ENCODE measurements around the gene PDP2. TPM values are rescaled to one million over a fixed set of nuclear protein-coding genes. Genes with fewer than 3 reads are reported as not detected.

The PDP2 gene
- total and polyA plus RNA-seq, 9 donors: 1.9 to 2.7 (median 2.3) TPM

DNA sequence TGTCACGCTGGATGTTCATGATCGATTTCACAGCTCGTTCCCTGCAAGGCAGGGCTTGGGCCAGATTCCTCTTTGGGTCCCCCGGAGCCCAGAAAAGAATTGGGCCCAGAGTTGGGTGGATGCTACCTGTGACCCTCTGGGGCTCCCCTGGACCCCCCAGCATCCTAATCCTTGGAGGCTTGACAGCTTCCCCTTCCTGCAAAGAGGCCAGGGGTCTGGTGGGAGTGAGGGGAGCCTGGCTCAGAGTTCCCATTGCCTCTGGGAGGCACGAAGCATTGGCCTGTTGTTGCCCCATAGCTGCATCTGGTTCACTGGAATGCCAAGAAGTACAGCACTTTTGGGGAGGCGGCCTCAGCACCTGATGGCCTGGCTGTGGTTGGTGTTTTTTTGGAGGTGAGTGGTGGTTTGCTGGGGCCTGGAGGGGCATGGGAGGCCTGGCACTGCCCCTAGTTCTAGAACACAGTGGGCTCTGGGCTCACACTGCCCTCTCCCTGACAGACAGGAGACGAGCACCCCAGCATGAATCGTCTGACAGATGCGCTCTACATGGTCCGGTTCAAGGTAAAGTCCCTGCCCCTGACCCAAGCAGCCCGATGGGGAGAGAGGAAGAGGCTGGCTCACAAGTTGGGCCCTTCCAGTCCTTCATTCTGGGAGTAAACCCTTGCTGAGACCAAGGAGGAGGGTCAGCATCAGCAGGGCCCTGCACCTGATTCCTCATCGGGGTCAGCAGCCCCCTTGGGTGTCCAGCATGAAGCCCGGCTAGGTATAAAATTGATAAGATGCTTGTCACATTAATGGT, 28.9 kb upstream of the PDP2 start:
- 62% methylated on average over 8 of the region's 13 CpGs for WGBS (ENCODE audit: insufficient coverage)
- Histone ChIP-seq H3K36me3 (ENCODE audit: control insufficient read depth, insufficient read depth, low read length) (no peaks in the 10 kb centered on the region), H3K27me3 (ENCODE audit: control insufficient read depth, insufficient read depth, low read length) (peaks cover 22% of the 10 kb centered on the region), H3K9me3 (replicated peaks; ENCODE audit: control insufficient read depth, low read depth, low read length) (no peaks in the 10 kb centered on the region), H3K27ac (ENCODE audit: low read length) (no peak overlapping the region), H3K4me3 (ENCODE audit: low read length) (no peak overlapping the region), H3K4me1 (ENCODE audit: control insufficient read depth, insufficient read depth, low read length) (no peaks in the 10 kb centered on the region)
- no peak for DNase-seq

DNA sequence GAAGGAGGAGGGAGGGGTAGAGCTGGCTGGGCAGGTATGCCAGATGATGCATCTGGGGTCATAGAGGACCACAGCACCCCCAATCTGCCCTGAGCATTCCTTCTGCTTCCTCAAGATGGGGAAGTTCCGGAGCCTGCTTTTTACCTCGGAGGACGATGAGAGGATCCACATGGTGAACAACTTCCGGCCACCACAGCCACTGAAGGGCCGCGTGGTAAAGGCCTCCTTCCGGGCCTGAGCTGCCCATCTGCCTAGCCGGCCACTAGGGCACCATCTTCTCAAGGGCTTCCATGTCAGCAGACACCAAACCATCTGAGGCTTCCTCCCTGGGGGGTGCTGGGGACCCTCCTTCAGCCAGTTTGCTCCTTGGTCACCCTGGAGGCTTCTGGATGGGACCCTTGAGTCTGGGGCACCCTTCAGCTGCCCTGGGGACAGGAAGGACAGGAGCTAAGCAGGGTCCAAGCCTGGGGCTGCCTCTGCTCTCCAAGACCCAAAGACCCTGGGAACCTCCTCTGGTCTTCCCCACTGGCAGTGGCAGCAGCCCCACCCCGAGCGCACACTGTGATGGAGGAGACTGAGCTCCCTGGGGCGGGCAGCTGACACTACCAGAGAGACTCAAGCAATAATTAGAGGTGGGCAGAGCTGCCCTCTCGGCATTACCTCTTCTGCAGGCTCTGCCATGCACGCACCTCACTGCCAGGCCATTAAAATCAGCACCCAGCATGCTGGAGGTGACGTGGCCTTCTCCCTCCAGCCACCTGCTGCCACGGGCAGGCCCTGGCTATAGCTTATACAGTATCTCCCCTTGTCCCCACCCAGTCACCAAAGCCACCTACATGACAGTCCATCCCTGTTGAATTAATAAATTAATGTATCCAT, 26.8 kb upstream of the PDP2 start:
- WGBS (ENCODE audit: insufficient coverage): 85% methylated on average over 13 of the region's 15 CpGs
- no peaks in the 10 kb centered on the region for H3K36me3 ChIP-seq (ENCODE audit: control insufficient read depth, insufficient read depth, low read length)
- H3K27me3 ChIP-seq (ENCODE audit: control insufficient read depth, insufficient read depth, low read length): peaks cover 6% of the 10 kb centered on the region
- H3K27ac ChIP-seq (ENCODE audit: low read length): no peak overlapping the region
- H3K4me3 ChIP-seq (ENCODE audit: low read length): no peak overlapping the region
- no peaks in the 10 kb centered on the region for H3K9me3 ChIP-seq (replicated peaks; ENCODE audit: control insufficient read depth, low read depth, low read length)
- no peak for DNase-seq
- H3K4me1 ChIP-seq (ENCODE audit: control insufficient read depth, insufficient read depth, low read length): no peaks in the 10 kb centered on the region

DNA sequence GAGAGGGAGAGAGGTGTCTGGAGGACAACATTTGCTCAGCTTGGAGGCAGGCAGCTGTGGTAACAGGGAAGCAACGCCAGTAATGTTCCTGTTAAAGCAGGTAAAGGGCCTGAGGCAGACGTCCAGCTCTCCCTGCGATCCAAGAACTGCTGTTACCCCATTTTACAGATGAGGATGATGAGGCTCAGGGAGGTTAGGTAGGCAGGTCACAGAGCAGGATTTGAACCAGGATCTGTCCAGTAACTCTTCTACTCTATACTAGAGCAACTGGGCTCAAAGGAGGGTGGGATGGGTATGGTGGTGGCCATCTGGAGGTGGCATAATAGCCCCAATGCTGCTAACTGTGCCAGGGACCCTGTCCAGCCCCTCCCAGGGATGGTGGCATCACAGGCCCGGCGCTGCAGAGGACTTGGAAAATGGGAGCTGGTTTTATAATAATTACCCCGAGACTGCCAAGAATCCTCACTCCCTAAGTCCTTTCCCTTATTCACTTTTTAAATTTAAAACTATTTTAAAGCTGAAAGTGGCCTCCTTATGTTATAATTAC, 24.1 kb upstream of the PDP2 start:
- Histone ChIP-seq H3K9me3 (replicated peaks; ENCODE audit: control insufficient read depth, low read depth, low read length) (no peaks in the 10 kb centered on the region), H3K4me1 (ENCODE audit: control insufficient read depth, insufficient read depth, low read length) (peaks cover 6% of the 10 kb centered on the region), H3K27me3 (ENCODE audit: control insufficient read depth, insufficient read depth, low read length) (peaks cover 3% of the 10 kb centered on the region), H3K4me3 (ENCODE audit: low read length) (no peak overlapping the region), H3K36me3 (ENCODE audit: control insufficient read depth, insufficient read depth, low read length) (no peaks in the 10 kb centered on the region), H3K27ac (ENCODE audit: low read length) (no peak overlapping the region)
- WGBS (ENCODE audit: insufficient coverage): 86% methylated on average over 3 of the region's 6 CpGs
- DNase-seq: no peak

DNA sequence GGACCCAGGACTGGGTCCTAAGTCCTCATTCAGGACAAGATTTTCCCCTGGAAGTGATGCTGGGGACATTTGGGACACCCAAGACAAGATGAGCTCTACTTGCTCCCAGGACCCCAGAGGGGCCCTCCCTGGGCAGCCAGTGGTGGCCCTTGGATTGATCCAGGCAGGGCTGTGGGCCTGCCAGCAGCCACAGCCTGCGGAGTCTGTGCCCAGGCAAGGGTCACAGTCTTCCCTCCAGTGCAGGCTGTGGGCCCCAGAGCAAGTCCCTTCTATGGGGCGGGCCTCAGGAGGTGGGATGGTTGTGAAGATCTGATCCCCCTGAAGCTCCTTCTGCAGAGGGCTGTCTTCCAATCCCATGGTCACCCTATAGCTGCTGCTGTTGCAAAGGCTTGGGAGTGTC, 23.5 kb upstream of the PDP2 start:
- WGBS (ENCODE audit: insufficient coverage): no CpG with 5 or more reads among the region's 2 CpGs
- H3K27me3 ChIP-seq (ENCODE audit: control insufficient read depth, insufficient read depth, low read length): no peaks in the 10 kb centered on the region
- H3K27ac ChIP-seq (ENCODE audit: low read length): no peak overlapping the region
- no peaks in the 10 kb centered on the region for H3K9me3 ChIP-seq (replicated peaks; ENCODE audit: control insufficient read depth, low read depth, low read length)
- no peaks in the 10 kb centered on the region for H3K36me3 ChIP-seq (ENCODE audit: control insufficient read depth, insufficient read depth, low read length)
- no peak overlapping the region for H3K4me3 ChIP-seq (ENCODE audit: low read length)
- DNase-seq: no peak
- H3K4me1 ChIP-seq (ENCODE audit: control insufficient read depth, insufficient read depth, low read length): peaks cover 6% of the 10 kb centered on the region

DNA sequence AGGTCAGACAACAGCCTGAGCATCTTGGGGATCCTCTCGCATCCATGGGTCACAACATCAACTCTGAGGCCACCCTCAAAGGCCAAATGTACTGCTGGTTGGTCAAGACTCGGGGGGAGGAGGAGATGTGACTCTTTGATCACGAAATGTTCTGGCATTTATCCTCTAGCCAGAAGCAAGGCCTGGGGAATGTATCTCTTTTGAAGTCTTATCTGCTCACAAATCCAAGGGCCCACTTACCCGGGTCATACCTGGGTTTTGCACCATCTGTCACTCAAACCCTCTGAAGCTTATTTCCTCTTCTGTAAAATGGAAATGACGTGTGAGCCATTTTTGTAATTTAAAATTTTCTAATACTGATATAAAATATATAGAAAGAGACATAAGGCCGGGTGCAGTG, 22.9 kb upstream of the PDP2 start:
- Histone ChIP-seq H3K9me3 (replicated peaks; ENCODE audit: control insufficient read depth, low read depth, low read length) (no peaks in the 10 kb centered on the region), H3K27ac (ENCODE audit: low read length) (no peak overlapping the region), H3K27me3 (ENCODE audit: control insufficient read depth, insufficient read depth, low read length) (no peaks in the 10 kb centered on the region), H3K36me3 (ENCODE audit: control insufficient read depth, insufficient read depth, low read length) (no peaks in the 10 kb centered on the region), H3K4me3 (ENCODE audit: low read length) (no peak overlapping the region), H3K4me1 (ENCODE audit: control insufficient read depth, insufficient read depth, low read length) (peaks cover 6% of the 10 kb centered on the region)
- no CpG with 5 or more reads among the region's 6 CpGs for WGBS (ENCODE audit: insufficient coverage)
- no peak for DNase-seq

DNA sequence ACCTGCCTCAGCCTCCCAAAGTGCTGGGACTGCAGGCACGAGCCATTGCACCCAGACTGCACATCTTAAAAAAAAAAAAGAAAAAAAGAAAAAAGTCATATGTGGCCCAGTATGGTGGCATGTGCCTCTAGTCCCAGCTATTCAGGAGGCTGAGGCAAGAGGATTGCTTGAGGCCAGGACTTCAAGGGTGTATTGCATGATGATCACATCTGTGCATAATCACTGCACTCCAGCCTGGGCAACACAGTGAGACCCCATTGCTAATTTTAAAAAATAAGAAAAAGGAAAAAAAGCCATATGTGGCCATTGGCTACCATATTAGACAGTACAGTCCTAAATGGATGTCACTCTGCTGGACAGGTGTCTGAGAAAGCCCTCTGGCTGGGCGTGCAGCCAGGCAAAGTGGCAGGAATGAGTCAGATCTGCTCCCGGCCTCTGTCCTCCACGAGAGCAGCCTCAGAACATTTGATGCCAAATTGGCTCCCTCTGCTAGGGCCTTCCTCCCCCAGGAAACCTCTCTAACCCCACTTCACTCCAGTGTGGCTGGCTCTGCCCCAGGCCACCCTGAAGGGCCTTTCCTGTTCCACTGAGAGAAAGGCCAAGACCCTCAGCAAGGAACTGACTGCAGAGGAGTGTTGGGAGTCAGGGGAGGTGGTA, 21.4 kb upstream of the PDP2 start:
- H3K27me3 ChIP-seq (ENCODE audit: control insufficient read depth, insufficient read depth, low read length): no peaks in the 10 kb centered on the region
- no peaks in the 10 kb centered on the region for H3K36me3 ChIP-seq (ENCODE audit: control insufficient read depth, insufficient read depth, low read length)
- WGBS (ENCODE audit: insufficient coverage): 14% methylated on average over 2 of the region's 4 CpGs
- no peak overlapping the region for H3K27ac ChIP-seq (ENCODE audit: low read length)
- DNase-seq: peak; percentile 47
- H3K9me3 ChIP-seq (replicated peaks; ENCODE audit: control insufficient read depth, low read depth, low read length): no peaks in the 10 kb centered on the region
- H3K4me1 ChIP-seq (ENCODE audit: control insufficient read depth, insufficient read depth, low read length): peaks cover 6% of the 10 kb centered on the region
- H3K4me3 ChIP-seq (ENCODE audit: low read length): no peak overlapping the region

DNA sequence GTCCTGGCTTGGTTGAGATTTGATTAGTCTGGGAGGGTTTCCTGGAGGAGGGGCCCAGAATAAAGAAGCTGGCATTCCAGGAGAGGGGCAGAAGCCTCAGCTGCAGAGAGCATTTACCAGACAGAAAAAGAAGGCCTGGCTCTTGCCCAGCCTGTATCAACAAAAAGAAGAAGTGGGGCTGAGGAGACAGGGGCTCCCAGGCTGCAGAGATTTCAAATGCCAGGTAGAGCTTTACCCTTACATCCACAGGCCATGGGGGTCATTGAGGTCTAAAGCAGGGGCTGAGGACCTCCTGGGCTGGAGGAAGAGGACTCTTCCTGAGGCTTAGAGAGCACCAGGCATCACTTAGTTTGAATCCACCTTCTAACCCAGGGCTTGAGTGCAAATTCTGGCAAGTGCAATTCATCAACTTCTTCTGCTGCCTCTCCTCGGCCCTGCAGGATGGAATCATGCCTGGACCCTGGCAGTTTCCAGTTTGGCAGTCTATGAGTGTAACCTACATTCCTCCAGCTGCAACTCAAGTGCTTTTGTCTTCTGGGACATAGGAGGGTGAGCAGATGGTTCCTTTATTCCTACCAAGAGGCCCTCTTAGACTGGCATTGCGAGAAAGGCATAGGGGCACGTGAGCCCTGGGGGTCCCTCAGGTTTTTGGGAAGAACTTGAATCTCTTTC, 20.8 kb upstream of the PDP2 start:
- H3K4me3 ChIP-seq (ENCODE audit: low read length): no peak overlapping the region
- no peaks in the 10 kb centered on the region for H3K9me3 ChIP-seq (replicated peaks; ENCODE audit: control insufficient read depth, low read depth, low read length)
- peaks cover 6% of the 10 kb centered on the region for H3K4me1 ChIP-seq (ENCODE audit: control insufficient read depth, insufficient read depth, low read length)
- no peak overlapping the region for H3K27ac ChIP-seq (ENCODE audit: low read length)
- no CpG with 5 or more reads among the region's 3 CpGs for WGBS (ENCODE audit: insufficient coverage)
- no peaks in the 10 kb centered on the region for H3K36me3 ChIP-seq (ENCODE audit: control insufficient read depth, insufficient read depth, low read length)
- H3K27me3 ChIP-seq (ENCODE audit: control insufficient read depth, insufficient read depth, low read length): no peaks in the 10 kb centered on the region
- no peak for DNase-seq

DNA sequence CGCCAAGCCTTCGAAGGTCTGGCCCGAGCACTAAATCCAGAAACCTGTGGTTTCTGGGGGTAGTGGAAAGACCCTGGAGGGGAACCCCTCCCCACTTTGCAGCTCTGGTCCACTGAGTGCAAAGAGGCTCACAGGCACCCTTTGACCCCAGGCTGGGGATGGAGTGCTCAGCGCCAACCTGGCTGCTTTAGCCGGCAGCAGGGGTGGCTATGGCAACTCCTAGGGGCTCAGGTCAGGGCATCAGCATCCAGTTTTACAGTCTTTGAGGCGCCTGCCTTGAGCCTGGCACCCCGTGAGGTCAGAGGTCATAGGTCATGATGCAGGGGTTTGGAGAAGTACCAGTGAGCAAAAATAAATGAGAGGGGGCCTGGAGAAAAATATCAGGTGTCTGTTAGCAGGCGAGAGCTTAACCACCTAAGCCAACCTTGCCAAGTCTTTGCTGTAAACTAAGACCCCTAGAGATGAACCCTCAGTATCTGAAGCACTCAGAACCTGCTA, 18.2 kb upstream of the PDP2 start:
- Histone ChIP-seq H3K27me3 (ENCODE audit: control insufficient read depth, insufficient read depth, low read length) (no peaks in the 10 kb centered on the region), H3K9me3 (replicated peaks; ENCODE audit: control insufficient read depth, low read depth, low read length) (no peaks in the 10 kb centered on the region), H3K4me1 (ENCODE audit: control insufficient read depth, insufficient read depth, low read length) (peaks cover 6% of the 10 kb centered on the region), H3K4me3 (ENCODE audit: low read length) (no peak overlapping the region), H3K36me3 (ENCODE audit: control insufficient read depth, insufficient read depth, low read length) (no peaks in the 10 kb centered on the region), H3K27ac (ENCODE audit: low read length) (no peak overlapping the region)
- WGBS (ENCODE audit: insufficient coverage): 56% methylated on average over 6 of the region's 8 CpGs
- no peak for DNase-seq

DNA sequence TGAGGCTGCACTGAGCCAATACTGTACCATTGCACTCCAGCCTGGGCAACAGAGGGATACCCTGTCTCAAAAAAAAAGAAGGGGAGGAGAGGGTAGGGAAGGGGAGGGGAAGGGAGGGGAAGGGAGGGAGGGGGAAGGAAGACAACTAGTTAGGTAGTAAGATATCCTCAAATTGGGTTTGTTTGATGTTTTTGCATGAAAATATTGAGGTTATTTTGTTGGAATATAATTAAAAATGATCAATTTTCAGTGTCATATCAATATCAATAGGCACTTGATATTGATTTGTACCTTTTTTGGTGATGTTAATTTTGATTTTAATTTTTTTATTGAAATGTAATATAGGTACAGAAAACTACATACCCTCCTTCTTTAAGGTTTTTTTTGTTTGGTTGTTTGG, 16.6 kb upstream of the PDP2 start:
- H3K9me3 ChIP-seq (replicated peaks; ENCODE audit: control insufficient read depth, low read depth, low read length): no peaks in the 10 kb centered on the region
- no peak overlapping the region for H3K4me3 ChIP-seq (ENCODE audit: low read length)
- no peaks in the 10 kb centered on the region for H3K36me3 ChIP-seq (ENCODE audit: control insufficient read depth, insufficient read depth, low read length)
- no peaks in the 10 kb centered on the region for H3K27me3 ChIP-seq (ENCODE audit: control insufficient read depth, insufficient read depth, low read length)
- H3K27ac ChIP-seq (ENCODE audit: low read length): no peak overlapping the region
- no peak for DNase-seq
- H3K4me1 ChIP-seq (ENCODE audit: control insufficient read depth, insufficient read depth, low read length): peaks cover 6% of the 10 kb centered on the region

All from muscle of leg (tissue), 11 donors.